Activated CD4-positive, alpha-beta T cell treated with anti-CD3 and anti-CD28 coated beads, Interleukin-2, amount 10 ng/mL, durations not matched to agents 7 days and 5 days (primary cell): ENCODE data around the gene CFAP99. TPM values are rescaled to one million over a fixed set of nuclear protein-coding genes. Genes with fewer than 3 reads are reported as not detected.

Source experiments
- CTCF ChIA-PET: fragments of 350-600 bp; sonication (Branson Sonifier 250); formaldehyde crosslinking; loops from one replicate; lab custom pipeline; 2021; ENCODE audit warnings: antibody characterized with exemption; lab: Charles Lee
- POLR2A ChIA-PET: fragments of 350-600 bp; sonication (Branson Sonifier 250); formaldehyde crosslinking; loops from one replicate; lab custom pipeline; 2021; ENCODE audit warnings: antibody characterized with exemption; lab: Charles Lee
- DNase-seq: peaks from one replicate; pipeline ENCODE4 v3.0.0-alpha.2; 2020
- H3K27ac Mint-ChIP-seq: one replicate; pipeline ENCODE4 v1.8.0; 2021; ENCODE audit warnings: mild to moderate bottlenecking, moderate library complexity, mixed read lengths
- H3K27me3 Mint-ChIP-seq: one replicate; pipeline ENCODE4 v1.8.0; 2021; ENCODE audit warnings: mixed read lengths
- H3K36me3 Mint-ChIP-seq: one replicate; pipeline ENCODE4 v1.8.0; 2021; ENCODE audit warnings: low read depth, mixed read lengths
- H3K4me1 Mint-ChIP-seq: one replicate; pipeline ENCODE4 v1.8.0; 2021; ENCODE audit warnings: mixed read lengths
- H3K4me3 Mint-ChIP-seq: one replicate; pipeline ENCODE4 v1.8.0; 2021; ENCODE audit warnings: mild to moderate bottlenecking, moderate library complexity, mixed read lengths
- H3K9me3 Mint-ChIP-seq: one replicate; pipeline ENCODE4 v1.8.0; 2021; ENCODE audit warnings: mixed read lengths
- total RNA-seq, 2 experiments: library from RNA; stranded (reverse); gene quantifications; one replicate each; pipeline ENCODE4 v1.2.3, GENCODE V29; 2021

CFAP99 gene
- total RNA-seq, 2 experiments from 2014 or later, result not detected

- Mint-ChIP-seq H3K27ac (no peak overlapping the region), H3K27me3 (no peaks in the 10 kb centered on the region), H3K4me3 (no peak overlapping the region), H3K4me1 (no peaks in the 10 kb centered on the region), H3K9me3 (no peaks in the 10 kb centered on the region), H3K36me3 (no peaks in the 10 kb centered on the region)
- ChIA-PET POLR2A (no interaction called here), CTCF (interaction anchor here (0.9 to 1.2 kb wide), 3 partner anchors 9 to 28 kb away, joined by 3 to 5 read pairs (median 3); no protein-coding TSS in a partner anchor)
- DNase-seq, result no peak
Measured at GRCh38 chr4:2449511-2450392, 31.0 kb downstream of the CFAP99 start.

- Mint-ChIP-seq H3K4me3 (no peak overlapping the region), H3K27me3 (no peaks in the 10 kb centered on the region), H3K4me1 (no peaks in the 10 kb centered on the region), H3K9me3 (no peaks in the 10 kb centered on the region), H3K27ac (no peak overlapping the region), H3K36me3 (no peaks in the 10 kb centered on the region)
- ChIA-PET POLR2A (no interaction called here), CTCF (interaction anchor here (0.9 to 1.1 kb wide), 2 partner anchors 10 to 28 kb away, joined by 3 to 5 read pairs; no protein-coding TSS in a partner anchor)
- no peak for DNase-seq
Measured at GRCh38 chr4:2450394-2451035, 31.8 kb downstream of the CFAP99 start.

GRCh38 chr4:2451036-2451520, 32.3 kb downstream of the CFAP99 start:
- no peak overlapping the region for H3K4me3 Mint-ChIP-seq
- POLR2A ChIA-PET, result no interaction called here
- no peaks in the 10 kb centered on the region for H3K36me3 Mint-ChIP-seq
- H3K9me3 Mint-ChIP-seq, result no peaks in the 10 kb centered on the region
- no peak for DNase-seq
- CTCF ChIA-PET, result interaction anchor here (0.9 to 1.1 kb wide), 2 partner anchors 10 to 29 kb away, joined by 3 to 5 read pairs; no protein-coding TSS in a partner anchor
- H3K27me3 Mint-ChIP-seq, result no peaks in the 10 kb centered on the region
- H3K4me1 Mint-ChIP-seq, result no peaks in the 10 kb centered on the region
- H3K27ac Mint-ChIP-seq, result no peak overlapping the region

- CTCF ChIA-PET, result interaction anchor here (0.7 kb wide), 1 partner anchor 58 kb away, joined by 3 read pairs; no protein-coding TSS in a partner anchor
- POLR2A ChIA-PET, result no interaction called here
- H3K27me3 Mint-ChIP-seq, result no peaks in the 10 kb centered on the region
- no peak overlapping the region for H3K4me3 Mint-ChIP-seq
- DNase-seq, result no peak
- H3K4me1 Mint-ChIP-seq, result no peaks in the 10 kb centered on the region
- H3K27ac Mint-ChIP-seq, result no peak overlapping the region
- no peaks in the 10 kb centered on the region for H3K36me3 Mint-ChIP-seq
- no peaks in the 10 kb centered on the region for H3K9me3 Mint-ChIP-seq
Measured at GRCh38 chr4:2451821-2452785, 33.3 kb downstream of the CFAP99 start.

GRCh38 chr4:2457481-2458295, 38.9 kb downstream of the CFAP99 start:
- Mint-ChIP-seq H3K27me3 (peaks cover 8% of the 10 kb centered on the region), H3K36me3 (no peaks in the 10 kb centered on the region), H3K4me1 (peaks cover 11% of the 10 kb centered on the region), H3K4me3 (no peak overlapping the region), H3K27ac (no peak overlapping the region), H3K9me3 (no peaks in the 10 kb centered on the region)
- DNase-seq, result no peak
- ChIA-PET CTCF (interaction anchor here (0.7 kb wide), 1 partner anchor 748 kb away, joined by 3 read pairs; no protein-coding TSS in a partner anchor), POLR2A (no interaction called here)

GRCh38 chr4:2458546-2459491, 40.1 kb downstream of the CFAP99 start:
- no peak overlapping the region for H3K27ac Mint-ChIP-seq
- CTCF ChIA-PET, result interaction anchor here (1.2 kb wide), 1 partner anchor 9 kb away, joined by 3 read pairs; no protein-coding TSS in a partner anchor
- POLR2A ChIA-PET, result no interaction called here

GRCh38 chr4:2459589-2460349, 41.0 kb downstream of the CFAP99 start:
- ChIA-PET POLR2A (no interaction called here), CTCF (no interaction called here)
- H3K27me3 Mint-ChIP-seq, result peaks cover 11% of the 10 kb centered on the region
- no peak overlapping the region for H3K4me3 Mint-ChIP-seq
- H3K9me3 Mint-ChIP-seq, result no peaks in the 10 kb centered on the region
- no peak for DNase-seq
- H3K4me1 Mint-ChIP-seq, result peaks cover 16% of the 10 kb centered on the region
- no peaks in the 10 kb centered on the region for H3K36me3 Mint-ChIP-seq
- H3K27ac Mint-ChIP-seq, result no peak overlapping the region

More at GRCh38 chr4:2458546-2459491, 40.1 kb downstream of the CFAP99 start:
- no peaks in the 10 kb centered on the region for H3K36me3 Mint-ChIP-seq
- peaks cover 11% of the 10 kb centered on the region for H3K27me3 Mint-ChIP-seq
- H3K4me1 Mint-ChIP-seq, result peaks cover 16% of the 10 kb centered on the region
- DNase-seq, result no peak
- H3K4me3 Mint-ChIP-seq, result no peak overlapping the region
- no peaks in the 10 kb centered on the region for H3K9me3 Mint-ChIP-seq

GRCh38 chr4:2461246-2461960, 42.6 kb downstream of the CFAP99 start:
- ChIA-PET CTCF (interaction anchor here (1.0 to 2.4 kb wide), 5 partner anchors 11 to 48 kb away, joined by 3 to 9 read pairs (median 5); no protein-coding TSS in a partner anchor), POLR2A (no interaction called here)
- peak overlapping the region; percentile 65 for H3K4me3 Mint-ChIP-seq
- no peaks in the 10 kb centered on the region for H3K9me3 Mint-ChIP-seq
- H3K36me3 Mint-ChIP-seq, result no peaks in the 10 kb centered on the region
- H3K27me3 Mint-ChIP-seq, result peaks cover 11% of the 10 kb centered on the region
- H3K27ac Mint-ChIP-seq, result no peak overlapping the region
- DNase-seq, result no peak
- H3K4me1 Mint-ChIP-seq, result peaks cover 16% of the 10 kb centered on the region

GRCh38 chr4:2462218-2462991, 43.6 kb downstream of the CFAP99 start:
- POLR2A ChIA-PET, result no interaction called here

More at GRCh38 chr4:2462218-2462991, 43.6 kb downstream of the CFAP99 start:
- Mint-ChIP-seq H3K4me3 (peak overlapping the region; percentile 65), H3K27ac (no peak overlapping the region), H3K4me1 (peaks cover 21% of the 10 kb centered on the region), H3K9me3 (no peaks in the 10 kb centered on the region), H3K27me3 (peaks cover 11% of the 10 kb centered on the region), H3K36me3 (peaks cover 1% of the 10 kb centered on the region)
- CTCF ChIA-PET, result interaction anchor here (0.6 to 2.4 kb wide), 8 partner anchors 13 to 242 kb away, joined by 3 to 9 read pairs (median 3); no protein-coding TSS in a partner anchor
- DNase-seq, result peak; percentile 61
